ENCODE data around the gene USP6NL. TPM values are rescaled to one million over a fixed set of nuclear protein-coding genes. Genes with fewer than 3 reads are reported as not detected.
"Not testable (repeated sequence)": the region's sequence is repeated elsewhere in the genome, so short reads cannot be mapped to it uniquely, and the experiment has no call there.

USP6NL gene
- total RNA-seq, 2 experiments from 2014 or later: 0.49 to 1.1 TPM

DNA sequence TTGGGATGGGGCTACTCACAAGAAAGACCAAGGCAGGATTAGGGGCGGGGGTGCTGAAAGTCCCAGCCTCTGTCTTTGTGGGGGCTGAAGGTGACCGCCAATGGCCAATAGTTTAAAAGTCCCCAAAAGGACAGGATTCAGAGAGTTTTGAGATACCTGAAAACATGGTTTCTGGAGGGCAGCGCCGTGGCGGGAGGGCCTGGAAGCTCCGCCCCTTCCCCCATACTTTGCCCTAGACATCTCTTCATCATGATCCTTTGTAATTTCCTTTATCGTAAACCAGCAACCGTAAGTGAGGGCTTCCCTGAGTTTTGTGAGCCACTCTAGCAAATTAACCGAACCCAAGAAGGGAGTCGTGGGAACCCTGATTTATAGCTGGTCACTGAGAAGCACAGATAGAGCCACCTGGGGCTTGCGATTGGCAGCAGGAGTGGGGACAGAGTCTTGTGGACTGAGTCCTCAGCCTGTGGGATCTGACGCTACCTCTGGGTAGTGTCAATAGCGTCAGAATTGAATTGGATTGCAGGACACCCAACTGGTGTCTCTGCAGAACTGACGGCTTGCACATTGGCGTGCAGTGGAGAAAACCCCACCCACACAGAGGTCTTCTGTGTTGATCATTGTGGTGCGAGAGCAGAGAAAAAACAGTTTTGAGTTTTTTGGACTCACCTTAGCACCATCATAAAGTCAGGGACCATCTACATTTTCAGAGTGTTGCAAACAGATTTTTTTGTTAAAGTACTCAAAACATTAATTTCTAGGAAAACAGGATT is 169.3 kb downstream of the USP6NL start:
- no peak for ATAC-seq
- no peak overlapping the region for H3K4me3 Mint-ChIP-seq
- no peak overlapping the region for H3K27ac Mint-ChIP-seq
- H3K36me3 Mint-ChIP-seq: no peaks in the 10 kb centered on the region
- CTCF ChIA-PET: no interaction called here
- peak; percentile 39 for DNase-seq
- H3K4me1 Mint-ChIP-seq: peaks cover 29% of the 10 kb centered on the region
- no peaks in the 10 kb centered on the region for H3K9me3 Mint-ChIP-seq (ENCODE audit: low read depth)
- no peaks in the 10 kb centered on the region for H3K27me3 Mint-ChIP-seq

DNA sequence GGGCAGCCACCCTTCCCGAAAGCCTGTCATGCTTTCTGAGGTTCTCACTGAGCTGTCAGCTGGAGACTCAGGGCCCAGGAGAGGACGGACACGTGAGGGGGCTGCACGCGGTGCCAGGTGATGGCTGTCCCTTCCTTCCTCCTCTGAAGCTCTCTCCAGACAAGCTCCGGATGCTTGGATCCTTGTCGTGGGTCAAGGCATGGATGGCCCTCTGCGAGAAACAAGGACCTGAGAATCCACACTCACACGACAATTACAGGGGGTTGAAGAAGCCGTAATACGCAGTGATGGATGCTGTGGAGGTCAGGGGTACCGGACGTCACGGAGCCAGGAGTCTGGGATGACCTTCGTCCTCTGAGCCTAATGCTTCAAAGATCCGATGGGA is 170.3 kb downstream of the USP6NL start:
- ATAC-seq (no peak), DNase-seq (no peak)
- H3K27ac Mint-ChIP-seq: no peak overlapping the region
- H3K4me3 Mint-ChIP-seq: no peak overlapping the region
- no peaks in the 10 kb centered on the region for H3K9me3 Mint-ChIP-seq (ENCODE audit: low read depth)
- peaks cover 29% of the 10 kb centered on the region for H3K4me1 Mint-ChIP-seq
- H3K27me3 Mint-ChIP-seq: peaks cover under 1% of the 10 kb centered on the region
- no peaks in the 10 kb centered on the region for H3K36me3 Mint-ChIP-seq
- CTCF ChIA-PET: no interaction called here

DNA sequence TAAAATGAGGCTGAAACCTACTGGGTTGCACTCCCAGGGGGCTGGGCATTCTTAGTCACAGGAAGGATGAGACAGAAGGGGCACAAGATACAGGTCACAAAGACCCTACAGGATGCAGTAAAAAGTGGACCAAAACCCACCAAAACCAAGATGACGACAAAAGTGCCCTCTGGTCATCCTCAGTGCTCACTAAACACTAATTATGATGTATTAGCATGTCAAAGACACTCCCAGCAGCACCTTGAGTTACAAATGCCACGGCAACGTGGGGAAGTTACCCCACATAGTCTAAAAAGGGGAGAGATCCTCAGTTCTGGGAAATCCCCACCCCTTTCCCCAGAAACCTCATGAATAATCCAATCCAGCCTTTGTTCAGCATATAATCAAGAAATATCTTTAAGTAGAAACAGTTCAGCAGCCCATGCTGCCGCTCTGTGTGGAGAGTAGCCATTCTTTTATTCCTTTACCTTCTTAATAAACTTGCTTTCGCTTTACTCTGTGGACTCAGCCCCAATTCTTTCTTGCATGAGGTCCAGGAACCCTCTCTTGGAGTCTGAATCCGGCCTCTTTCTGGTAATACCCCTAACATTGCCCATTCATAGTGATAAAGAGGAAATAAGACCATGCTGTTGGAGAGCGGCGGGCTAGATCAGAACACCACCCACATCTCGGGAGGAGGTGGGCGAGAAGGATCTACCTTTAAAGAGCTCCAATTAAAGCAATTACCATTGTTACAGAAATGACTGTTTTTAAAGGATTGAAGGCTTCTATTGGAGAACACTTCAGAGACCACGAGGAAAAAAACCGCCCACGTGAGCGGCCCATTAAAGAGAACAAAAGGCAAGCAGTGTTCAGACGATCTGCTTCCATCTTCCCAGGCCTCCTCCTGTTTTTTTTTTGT is 170.9 kb downstream of the USP6NL start:
- Mint-ChIP-seq H3K9me3 (ENCODE audit: low read depth) (no peaks in the 10 kb centered on the region), H3K27ac (peak overlapping the region; percentile 74), H3K27me3 (peaks cover 3% of the 10 kb centered on the region), H3K4me3 (peak overlapping the region; percentile 57), H3K36me3 (no peaks in the 10 kb centered on the region), H3K4me1 (peaks cover 29% of the 10 kb centered on the region)
- ATAC-seq: peak; percentile 78
- CTCF ChIA-PET: interaction anchor here (1.1 kb wide), 1 partner anchor 35 kb away, joined by 4 read pairs; no protein-coding TSS in a partner anchor
- DNase-seq: peak; percentile 71

DNA sequence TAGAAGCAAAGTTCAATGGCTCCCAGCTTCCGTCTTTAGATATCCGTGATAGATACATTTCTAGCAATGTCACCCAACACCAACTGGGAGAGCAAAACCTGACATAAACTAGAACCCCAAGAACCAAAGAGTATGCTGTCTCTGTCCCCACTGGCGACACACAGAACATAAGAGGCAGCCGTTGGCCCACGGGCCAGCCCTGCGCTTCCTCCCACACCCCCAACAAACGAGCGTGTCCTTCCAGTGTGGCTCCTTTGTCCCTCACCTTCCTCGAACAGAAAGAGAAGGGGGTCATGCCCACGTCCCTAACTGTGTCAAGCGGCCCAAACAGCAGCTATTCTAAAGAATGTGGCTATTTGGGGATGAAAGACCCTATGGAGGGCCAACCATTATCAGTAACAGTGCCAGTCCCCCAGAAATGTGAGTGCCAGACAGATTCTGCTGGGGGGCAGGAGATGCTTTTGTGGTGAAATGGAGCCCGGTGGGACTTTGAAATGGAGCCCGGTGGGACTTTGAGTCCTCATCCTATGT is 171.9 kb downstream of the USP6NL start:
- Mint-ChIP-seq H3K9me3 (ENCODE audit: low read depth) (no peaks in the 10 kb centered on the region), H3K4me1 (peaks cover 29% of the 10 kb centered on the region), H3K27ac (no peak overlapping the region), H3K4me3 (no peak overlapping the region), H3K27me3 (peaks cover 3% of the 10 kb centered on the region), H3K36me3 (no peaks in the 10 kb centered on the region)
- DNase-seq (peak; percentile 30), ATAC-seq (no peak)
- CTCF ChIA-PET: interaction anchor here (1.1 kb wide), 1 partner anchor 36 kb away, joined by 4 read pairs; no protein-coding TSS in a partner anchor

DNA sequence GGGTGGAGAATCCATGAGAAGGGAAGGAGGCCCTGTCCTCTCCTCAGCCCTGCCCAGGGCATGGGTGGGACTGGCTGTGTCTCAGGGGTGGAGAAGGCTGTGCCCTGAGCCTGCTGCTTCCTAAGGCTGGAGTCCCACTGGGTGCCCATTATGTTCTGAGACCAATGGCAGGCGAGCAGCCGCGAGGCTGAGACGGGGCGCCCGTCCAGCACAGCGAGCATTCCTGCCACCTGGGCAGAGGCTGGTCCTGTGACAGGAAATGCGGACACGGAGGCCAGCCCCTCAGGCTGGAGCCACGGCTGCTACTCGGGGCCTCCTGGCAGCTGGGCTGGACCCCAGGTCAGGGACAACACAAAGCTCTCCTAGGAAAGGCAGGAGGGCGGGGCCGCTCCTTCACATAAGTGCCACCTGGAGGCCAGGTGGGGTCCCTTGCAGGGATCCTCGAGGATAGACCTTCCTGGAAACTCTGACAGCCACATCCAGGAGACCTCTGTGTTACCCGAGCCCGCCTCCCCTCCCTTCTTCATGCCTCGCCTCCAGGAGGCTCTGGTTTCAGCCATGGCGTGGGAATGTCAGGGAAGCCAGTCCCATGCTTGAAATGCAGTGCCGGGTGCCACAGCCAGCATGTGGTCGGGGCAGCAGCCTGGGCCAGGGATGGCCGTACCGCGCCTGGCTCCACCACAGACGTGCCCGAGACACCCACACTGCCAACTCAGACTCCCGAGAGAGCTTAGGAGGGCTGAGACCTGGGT is 173.9 kb downstream of the USP6NL start:
- H3K4me1 Mint-ChIP-seq: peaks cover 27% of the 10 kb centered on the region
- CTCF ChIA-PET: interaction anchor here (1.2 kb wide), 1 partner anchor 10 kb away, joined by 3 read pairs; no protein-coding TSS in a partner anchor
- no peaks in the 10 kb centered on the region for H3K9me3 Mint-ChIP-seq (ENCODE audit: low read depth)
- peaks cover 3% of the 10 kb centered on the region for H3K27me3 Mint-ChIP-seq
- DNase-seq: peak; percentile 36
- ATAC-seq: no peak
- H3K36me3 Mint-ChIP-seq: no peaks in the 10 kb centered on the region
- no peak overlapping the region for H3K27ac Mint-ChIP-seq
- H3K4me3 Mint-ChIP-seq: no peak overlapping the region

DNA sequence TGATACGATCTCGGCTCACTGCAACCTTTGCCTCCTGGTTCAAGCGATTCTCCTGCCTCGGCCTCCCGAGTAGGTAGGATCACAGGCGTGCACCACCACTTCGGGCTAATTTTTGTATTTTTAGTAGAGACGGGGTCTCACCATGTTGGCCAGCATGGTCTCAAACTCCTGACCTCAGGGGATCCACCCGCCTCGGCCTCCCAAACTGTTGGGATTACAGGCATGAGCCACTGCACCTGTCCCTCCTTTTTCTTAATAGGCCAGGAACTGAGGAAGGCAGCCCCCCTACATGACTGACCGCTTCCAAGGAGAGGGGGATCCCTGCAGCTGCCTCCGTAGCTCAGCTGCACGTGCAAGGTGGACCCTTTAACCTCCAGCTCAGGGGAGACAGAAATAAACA is 175.0 kb downstream of the USP6NL start:
- ATAC-seq; H3K4me3 Mint-ChIP-seq; H3K27ac Mint-ChIP-seq; CTCF ChIA-PET; H3K27me3 Mint-ChIP-seq; H3K9me3 Mint-ChIP-seq (ENCODE audit: low read depth); H3K36me3 Mint-ChIP-seq: not testable (repeated sequence)
- DNase-seq: peak; percentile 3
- peaks cover 24% of the 10 kb centered on the region for H3K4me1 Mint-ChIP-seq

DNA sequence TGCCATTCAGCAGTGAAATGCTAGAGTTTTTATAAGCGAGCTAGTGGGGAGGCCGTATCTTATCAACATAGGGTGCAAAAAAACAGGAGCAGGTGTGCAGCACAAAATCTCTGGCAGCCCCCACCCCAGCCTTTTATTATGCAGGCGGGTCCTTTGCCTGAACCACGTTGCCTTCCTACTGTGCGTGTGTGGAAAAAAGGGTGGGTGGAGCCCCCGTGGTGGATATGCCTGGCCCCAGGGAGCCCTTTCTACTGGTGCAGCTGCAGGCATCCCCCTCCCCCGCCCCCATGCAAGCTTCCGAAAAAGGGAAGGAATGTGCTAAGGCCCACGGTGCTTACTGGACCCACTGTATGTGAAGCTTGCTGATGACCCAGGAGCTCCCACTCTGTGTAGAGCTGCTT is 175.9 kb downstream of the USP6NL start:
- ATAC-seq (no peak), DNase-seq (no peak)
- peaks cover 3% of the 10 kb centered on the region for H3K27me3 Mint-ChIP-seq
- H3K4me3 Mint-ChIP-seq: no peak overlapping the region
- H3K27ac Mint-ChIP-seq: no peak overlapping the region
- H3K4me1 Mint-ChIP-seq: peaks cover 16% of the 10 kb centered on the region
- CTCF ChIA-PET: no interaction called here
- H3K9me3 Mint-ChIP-seq (ENCODE audit: low read depth): no peaks in the 10 kb centered on the region
- no peaks in the 10 kb centered on the region for H3K36me3 Mint-ChIP-seq

DNA sequence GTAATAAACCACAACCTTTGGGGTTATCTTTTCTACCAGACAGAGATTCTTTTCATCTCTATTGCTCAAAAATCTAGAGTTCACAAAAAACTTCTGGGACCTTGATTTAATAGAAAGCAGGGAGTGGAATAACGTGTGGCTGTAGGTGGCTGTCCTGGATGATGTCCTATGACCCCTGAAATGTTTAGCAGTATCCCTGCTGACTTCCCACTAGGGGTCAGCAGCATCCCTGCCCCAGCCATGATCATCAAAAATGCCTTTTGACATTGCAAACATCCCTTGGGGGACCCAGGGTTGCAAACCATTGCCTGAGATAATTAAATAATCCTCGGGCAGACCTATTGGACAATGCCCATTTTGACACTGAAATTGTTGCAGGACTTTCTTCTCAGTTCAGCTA is 177.1 kb downstream of the USP6NL start:
- Mint-ChIP-seq H3K36me3 (no peaks in the 10 kb centered on the region), H3K9me3 (ENCODE audit: low read depth) (no peaks in the 10 kb centered on the region), H3K4me1 (peaks cover 4% of the 10 kb centered on the region), H3K27ac (no peak overlapping the region), H3K4me3 (no peak overlapping the region), H3K27me3 (peaks cover 3% of the 10 kb centered on the region)
- DNase-seq: no peak
- no peak for ATAC-seq
- CTCF ChIA-PET: no interaction called here

DNA sequence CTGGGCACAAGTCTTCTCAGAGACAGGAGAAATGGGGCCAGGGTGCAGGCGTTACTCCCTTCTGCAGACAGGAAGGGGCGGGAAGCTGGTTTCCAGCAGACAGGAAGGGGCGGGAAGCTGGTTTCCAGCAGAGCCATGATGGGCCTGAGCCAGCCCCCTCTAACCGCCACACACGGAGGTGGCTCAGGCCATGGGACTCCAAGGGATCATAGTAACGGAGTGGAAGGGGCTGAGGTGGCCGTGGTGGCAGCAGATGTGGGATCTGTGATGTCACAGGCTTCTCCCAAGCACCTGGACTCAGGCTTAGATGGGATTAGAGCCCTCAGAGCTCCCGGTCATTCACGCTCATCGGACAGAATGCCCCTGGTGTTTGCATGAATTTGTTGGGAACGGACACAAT is 177.8 kb downstream of the USP6NL start:
- no peaks in the 10 kb centered on the region for H3K36me3 Mint-ChIP-seq
- ATAC-seq: no peak
- CTCF ChIA-PET: no interaction called here
- peaks cover 3% of the 10 kb centered on the region for H3K27me3 Mint-ChIP-seq
- no peak overlapping the region for H3K27ac Mint-ChIP-seq
- H3K4me1 Mint-ChIP-seq: no peaks in the 10 kb centered on the region
- H3K9me3 Mint-ChIP-seq (ENCODE audit: low read depth): no peaks in the 10 kb centered on the region
- no peak for DNase-seq
- H3K4me3 Mint-ChIP-seq: no peak overlapping the region

DNA sequence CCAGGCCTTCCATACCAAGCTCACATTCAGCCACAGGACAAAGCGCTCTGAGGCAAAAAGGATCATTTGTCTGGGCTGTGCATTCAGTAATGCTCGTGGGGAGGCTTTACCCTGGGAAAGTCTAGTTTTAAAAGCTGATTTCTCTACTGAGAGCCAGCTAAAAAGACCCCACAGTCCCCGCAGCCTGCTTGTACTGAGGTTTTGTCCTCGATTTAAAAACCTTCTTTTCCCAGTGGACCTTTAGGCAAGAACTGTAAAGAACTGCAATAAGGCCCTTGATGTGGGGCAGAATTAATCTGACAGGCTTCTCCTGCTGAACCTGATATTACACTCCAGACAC is 180.3 kb downstream of the USP6NL start:
- DNase-seq: no peak
- H3K9me3 Mint-ChIP-seq (ENCODE audit: low read depth): peaks cover 1% of the 10 kb centered on the region
- no peak for ATAC-seq
- H3K4me3 Mint-ChIP-seq: no peak overlapping the region
- H3K27ac Mint-ChIP-seq: no peak overlapping the region
- H3K36me3 Mint-ChIP-seq: peaks cover 4% of the 10 kb centered on the region
- H3K4me1 Mint-ChIP-seq: no peaks in the 10 kb centered on the region
- peaks cover 2% of the 10 kb centered on the region for H3K27me3 Mint-ChIP-seq
- CTCF ChIA-PET: no interaction called here

DNA sequence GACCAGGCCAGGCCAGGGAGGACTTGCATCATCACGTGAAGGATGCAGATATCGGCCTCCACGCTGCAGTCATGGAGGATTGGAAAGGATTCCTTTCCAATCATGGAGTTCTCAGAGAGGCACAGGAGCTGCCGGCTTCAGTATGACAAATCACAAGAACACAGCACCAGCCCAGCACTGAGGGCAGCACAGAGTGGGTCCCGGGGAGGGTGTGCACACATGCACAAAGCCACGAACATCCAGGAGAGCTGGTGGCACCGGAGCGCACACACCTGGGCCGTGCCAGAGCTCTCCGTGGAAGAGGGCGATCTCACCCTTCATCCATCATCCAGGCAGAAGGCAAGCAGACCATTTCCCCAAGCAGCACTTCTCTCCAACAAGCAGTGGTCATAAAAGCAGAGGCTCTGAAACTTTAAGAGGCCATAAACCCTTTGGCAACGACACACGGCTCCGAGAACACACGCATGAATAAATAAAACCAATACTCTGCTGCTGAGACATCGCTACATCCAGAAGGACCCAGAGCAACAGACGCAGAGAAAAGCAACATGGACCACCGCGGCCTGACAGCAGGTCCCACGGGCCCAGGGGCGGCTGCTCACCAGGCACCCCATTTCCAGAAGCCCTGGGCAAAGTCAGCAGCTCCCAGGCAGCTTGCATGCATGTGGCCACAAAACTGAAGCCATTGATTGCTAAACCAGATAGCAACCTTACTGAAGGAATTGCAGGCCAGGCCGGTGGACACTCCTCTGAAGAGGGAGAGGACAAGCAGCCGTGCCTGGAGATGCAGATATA is 180.8 kb downstream of the USP6NL start:
- Mint-ChIP-seq H3K27me3 (no peaks in the 10 kb centered on the region), H3K4me1 (peaks cover 5% of the 10 kb centered on the region), H3K9me3 (ENCODE audit: low read depth) (peaks cover 7% of the 10 kb centered on the region), H3K4me3 (no peak overlapping the region), H3K27ac (no peak overlapping the region), H3K36me3 (peaks cover 9% of the 10 kb centered on the region)
- DNase-seq: no peak
- no peak for ATAC-seq
- CTCF ChIA-PET: interaction anchor here (1.2 kb wide), 1 partner anchor 12 kb away, joined by 3 read pairs; no protein-coding TSS in a partner anchor

DNA sequence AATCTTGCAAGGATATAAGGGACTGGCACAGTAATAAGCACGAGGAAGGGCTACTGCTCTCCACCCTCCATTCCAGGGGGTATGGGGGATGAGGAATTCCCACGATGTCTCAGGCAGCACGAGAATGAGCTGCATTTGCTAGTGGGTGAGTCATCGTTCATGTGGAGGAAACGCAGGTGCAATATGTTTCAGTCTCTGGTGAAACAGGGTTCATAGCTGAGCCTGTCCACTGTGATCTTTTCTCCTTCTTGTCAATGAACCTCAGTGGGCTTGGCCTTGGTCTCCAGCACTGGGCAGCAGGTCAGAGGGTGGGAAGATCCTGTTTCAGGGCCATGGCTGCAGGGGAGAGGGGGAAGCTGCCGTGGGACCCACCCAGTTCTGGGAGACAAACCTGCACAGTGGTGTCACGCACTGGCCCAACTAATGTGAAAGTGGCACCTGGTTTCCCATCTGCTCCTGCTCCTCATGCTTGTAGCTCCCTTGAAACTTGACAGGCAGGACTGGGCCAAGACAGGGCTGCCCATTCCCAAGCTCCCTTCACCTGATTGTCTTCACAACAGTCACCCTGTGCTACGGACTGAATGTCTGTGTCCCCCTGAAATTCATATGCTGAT is 181.9 kb downstream of the USP6NL start:
- ATAC-seq (no peak), DNase-seq (no peak)
- CTCF ChIA-PET: interaction anchor here (1.2 kb wide), 1 partner anchor 11 kb away, joined by 3 read pairs; no protein-coding TSS in a partner anchor
- Mint-ChIP-seq H3K4me3 (no peak overlapping the region), H3K36me3 (peaks cover 9% of the 10 kb centered on the region), H3K4me1 (peaks cover 8% of the 10 kb centered on the region), H3K27ac (no peak overlapping the region), H3K9me3 (ENCODE audit: low read depth) (peaks cover 7% of the 10 kb centered on the region), H3K27me3 (no peaks in the 10 kb centered on the region)

Data from activated CD8-positive, alpha-beta memory T cell treated with anti-CD3 and anti-CD28 coated beads, Interleukin-2, amount 10 ng/mL, durations not matched to agents 7 days and 5 days (primary cell).